Epidermal melanocyte (primary cell): ENCODE results near the gene TPGS1.

Experiments used
- DNase-seq: peaks from one replicate; pipeline ENCODE4 v3.0.0; 2011; ENCODE audit warnings: low spot score; ENCODE audit not compliant: insufficient read length

TPGS1 gene

GRCh38 chr19:538641-539428, 31.5 kb downstream of the TPGS1 start:
- DNase-seq: no peak

GRCh38 chr19:539429-540030, 32.2 kb downstream of the TPGS1 start:
- no peak for DNase-seq

- DNase-seq: no peak
Observed at GRCh38 chr19:540867-541637, 33.8 kb downstream of the TPGS1 start.

GRCh38 chr19:541699-542098, 34.4 kb downstream of the TPGS1 start:
- no peak for DNase-seq

GRCh38 chr19:542173-542866, 35.0 kb downstream of the TPGS1 start:
- no peak for DNase-seq

- no peak for DNase-seq
Observed at GRCh38 chr19:543910-544608, 36.8 kb downstream of the TPGS1 start, which contains the start of gene GZMM. GZMM (plus strand) TSS chr19:544053; CDS start chr19:544072, 19 bp downstream.

GRCh38 chr19:547117-547516, 39.8 kb downstream of the TPGS1 start:
- DNase-seq: no peak

- DNase-seq: no peak
Observed at GRCh38 chr19:547836-548720, 40.8 kb downstream of the TPGS1 start.

GRCh38 chr19:548886-549830, 41.9 kb downstream of the TPGS1 start:
- DNase-seq: no peak

- no peak for DNase-seq
Observed at GRCh38 chr19:554817-555216, 47.5 kb downstream of the TPGS1 start.

GRCh38 chr19:555474-555808, 48.1 kb downstream of the TPGS1 start:
- DNase-seq: no peak

- DNase-seq: no peak
Observed at GRCh38 chr19:556611-557382, 49.5 kb downstream of the TPGS1 start.

GRCh38 chr19:558770-559439, 51.6 kb downstream of the TPGS1 start:
- DNase-seq: no peak

- DNase-seq: no peak
Observed at GRCh38 chr19:560121-560520, 52.8 kb downstream of the TPGS1 start.

GRCh38 chr19:566403-566802, 59.1 kb downstream of the TPGS1 start:
- DNase-seq: no peak

- no peak for DNase-seq
Observed at GRCh38 chr19:566844-567243, 59.5 kb downstream of the TPGS1 start.

GRCh38 chr19:567296-567900, 60.1 kb downstream of the TPGS1 start:
- no peak for DNase-seq
